HK-2 (cell line): ENCODE measurements around the gene PPP2R5D.

Experiments
- DNase-seq: peaks from one replicate; pipeline ENCODE4 v3.0.0-alpha.2; 2018; ENCODE audit not compliant: unreplicated experiment

PPP2R5D gene

GRCh38 chr6:43058531-43058930 lies 74.2 kb downstream of the PPP2R5D start:
- DNase-seq = no peak

- DNase-seq = peak; percentile 98
Observed at GRCh38 chr6:43059168-43060033, 75.0 kb downstream of the PPP2R5D start, which contains the start of the genes KLC4 and MRPL2. TSS of gene KLC4 (plus strand) at chr6:43059631. CDS start at chr6:43061336, 1,705 bp downstream. TSS of gene MRPL2 (minus strand) at chr6:43059434. CDS start at chr6:43059381, 53 bp downstream.

- DNase-seq = no peak
Observed at GRCh38 chr6:43060034-43060754, 75.8 kb downstream of the PPP2R5D start.

- DNase-seq = no peak
Observed at GRCh38 chr6:43060755-43061633, 76.6 kb downstream of the PPP2R5D start.

GRCh38 chr6:43061861-43062260 lies 77.5 kb downstream of the PPP2R5D start:
- no peak for DNase-seq
